ENCODE data around the gene G0S2. TPM values are rescaled to one million over a fixed set of nuclear protein-coding genes. Genes with fewer than 3 reads are reported as not detected.

G0S2 gene
- total and polyA plus RNA-seq, 2 of the 8 experiments (the other 6 are each of a cell fraction or from before 2014, with no cell fraction given) = 1.0 to 1.7 TPM

GRCh38 chr1:209717818-209718217 lies 42.6 kb downstream of the G0S2 start:
- H4K20me1 ChIP-seq (replicated peaks in 1 of 2; ENCODE audit: control insufficient read depth in 1 of 2, insufficient read depth in 2 of 2, low read length in 2 of 2) = no peaks in the 10 kb centered on the region
- H3K56ac ChIP-seq (replicated peaks; ENCODE audit: insufficient read length, low read depth, low read length) = no peak overlapping the region
- peaks cover 0 to 1% (median 0%) of the 10 kb centered on the region in 4 experiments; a peak in 2 of 7 replicates for H3K27me3 ChIP-seq (replicated peaks in 1 of 4; ENCODE audit: control insufficient read depth in 3 of 4, extremely low read depth in 1 of 4, insufficient read depth in 3 of 4, low read length in 3 of 4)
- FAIRE-seq = no peak
- no peaks in the 10 kb centered on the region for H3K9me3 ChIP-seq (ENCODE audit: insufficient read depth in 2 of 2, low read depth in 1 of 2, low read length in 1 of 2)
- no peaks in the 10 kb centered on the region for H3K4me1 ChIP-seq (replicated peaks in 1 of 4; ENCODE audit: control insufficient read depth in 3 of 4, insufficient read depth in 4 of 4, low read length in 3 of 4)
- ChIA-PET CTCF (ENCODE audit: partially characterized antibody) (no interaction called here), POLR2A (ENCODE audit: partially characterized antibody) (no interaction called here)
- no peak overlapping the region for H3K4me2 ChIP-seq (ENCODE audit: insufficient read depth in 1 of 2, low read depth in 2 of 2, low read length in 2 of 2)
- H2BK20ac ChIP-seq (ENCODE audit: low read length) = no peak overlapping the region
- no peak overlapping the region for H3K4ac ChIP-seq (replicated peaks; ENCODE audit: insufficient read length, low read depth, low read length)
- H3K27ac ChIP-seq (ENCODE audit: low read depth, low read length) = no peak overlapping the region
- no peak overlapping the region for H2BK12ac ChIP-seq (ENCODE audit: low read depth, low read length)
- no peak overlapping the region for H4K91ac ChIP-seq (replicated peaks; ENCODE audit: insufficient read length, low read length)
- H3K23ac ChIP-seq (ENCODE audit: insufficient read length) = no peak overlapping the region
- H2AFZ ChIP-seq (ENCODE audit: low read length) = no peak overlapping the region
- H4K8ac ChIP-seq (ENCODE audit: extremely low read depth, insufficient read depth, low read length) = no peak overlapping the region
- WGBS, 2 experiments (ENCODE audit: extremely low coverage in 1 of 2, insufficient coverage in 1 of 2, insufficient read length in 1 of 2, insufficient replicate concordance in 2 of 2, low coverage in 1 of 2, low lambda C conversion rate in 2 of 2, missing lambda C conversion rate in 1 of 2) = 91% methylated on average over 2 of the region's 2 CpGs; no CpG with 5 or more reads in 1 of the 2 experiments
- H3K18ac ChIP-seq (ENCODE audit: extremely low read depth, low read length) = no peak overlapping the region
- no peaks in the 10 kb centered on the region for H3K79me1 ChIP-seq (ENCODE audit: low read depth, low read length)
- no peak overlapping the region for H2BK15ac ChIP-seq (ENCODE audit: low read length)
- no peak overlapping the region for H2BK120ac ChIP-seq (replicated peaks; ENCODE audit: low read depth, low read length)
- H2BK5ac ChIP-seq (ENCODE audit: low read depth, low read length) = no peak overlapping the region
- H3K79me2 ChIP-seq (ENCODE audit: control insufficient read depth in 1 of 2, insufficient read depth in 2 of 2, low read length in 2 of 2) = no peaks in the 10 kb centered on the region
- H3K14ac ChIP-seq (ENCODE audit: insufficient read length) = no peak overlapping the region
- no peak overlapping the region for H4K5ac ChIP-seq (ENCODE audit: insufficient read length, low read depth, low read length)
- no peak overlapping the region for H2AK5ac ChIP-seq (ENCODE audit: low read depth, low read length)
- no peak for DNase-seq (ENCODE audit: low read depth in 1 of 2, low spot score in 2 of 2)
- H3K4me3 ChIP-seq (ENCODE audit: extremely low read depth in 1 of 4, insufficient read depth in 2 of 4, low read depth in 3 of 4, low read length in 4 of 4) = no peak overlapping the region
- no peak overlapping the region for H3K9ac ChIP-seq (replicated peaks in 1 of 4; ENCODE audit: extremely low read depth in 1 of 4, low read depth in 3 of 4, low read length in 3 of 4)
- no peaks in the 10 kb centered on the region for H3K36me3 ChIP-seq (ENCODE audit: control insufficient read depth in 2 of 4, insufficient read depth in 4 of 4, low read length in 3 of 4)
- no peaks in the 10 kb centered on the region for H3K23me2 ChIP-seq (ENCODE audit: low read depth, low read length)
- no peak for TF ChIP-seq ATF3 (IDR thresholded peaks at IDR 0.05; ENCODE audit: insufficient read depth, low read depth, low read length)
- TF ChIP-seq FOSL1 (IDR thresholded peaks at IDR 0.05; ENCODE audit: insufficient read depth, low read depth, low read length) = no peak
- TF ChIP-seq KDM5A (IDR thresholded peaks at IDR 0.05; ENCODE audit: low read length) = no peak
- TF ChIP-seq SIN3A (conservative IDR thresholded peaks at IDR 0.05 in 1 of 2, IDR thresholded peaks at IDR 0.05 in 1 of 2; ENCODE audit: low read depth in 1 of 2, low read length in 2 of 2) = no peak
- TF ChIP-seq RBBP5 (IDR thresholded peaks at IDR 0.05; ENCODE audit: borderline replicate concordance, low read depth, low read length) = no peak
- no peak for TF ChIP-seq CREB1 (IDR thresholded peaks at IDR 0.05)
- TF ChIP-seq NRF1 (IDR thresholded peaks at IDR 0.05; ENCODE audit: low read depth, low read length) = no peak
- no peak for TF ChIP-seq SIX5 (IDR thresholded peaks at IDR 0.05; ENCODE audit: low read depth, low read length)
- no peak for TF ChIP-seq HDAC6 (IDR thresholded peaks at IDR 0.05; ENCODE audit: low read depth, low read length)
- TF ChIP-seq BACH1 (IDR thresholded peaks at IDR 0.05; ENCODE audit: low read length) = no peak
- TF ChIP-seq EP300 (IDR thresholded peaks at IDR 0.05; ENCODE audit: borderline replicate concordance in 1 of 2, low read depth in 2 of 2, low read length in 2 of 2) = no peak
- no peak for TF ChIP-seq POLR2A (IDR thresholded peaks at IDR 0.05; ENCODE audit: control extremely low read depth in 1 of 2, low read depth in 2 of 2, low read length in 2 of 2)
- TF ChIP-seq CHD1 (IDR thresholded peaks at IDR 0.05; ENCODE audit: low read depth, low read length) = no peak
- TF ChIP-seq JUND (IDR thresholded peaks at IDR 0.05; ENCODE audit: low read length) = no peak
- TF ChIP-seq CBX5 (IDR thresholded peaks at IDR 0.05; ENCODE audit: low read depth, low read length) = no peak

Measured in H1 (cell line).